H1 (cell line): ENCODE data around the gene CDH8.

ENCODE experiments used
- EZH2 ChIP-seq: fragments of 200-600 bp; sonication (generic); IDR thresholded peaks from 2 replicates; pipeline ENCODE4 v1.7.1; 2012; ENCODE audit warnings: low read depth, mild to moderate bottlenecking, moderate library complexity, low read length, inconsistent platforms; ENCODE audit not compliant: severe bottlenecking
- TAF1 ChIP-seq: IDR thresholded peaks from 2 replicates; pipeline ENCODE4 v1.6.1; 2011; ENCODE audit warnings: mild to moderate bottlenecking, low read depth, low read length
- ZNF274 ChIP-seq: IDR thresholded peaks from 2 replicates; pipeline ENCODE4 v1.7.0; 2012; ENCODE audit warnings: low read length, borderline replicate concordance; ENCODE audit errors: extremely low read depth

DNA sequence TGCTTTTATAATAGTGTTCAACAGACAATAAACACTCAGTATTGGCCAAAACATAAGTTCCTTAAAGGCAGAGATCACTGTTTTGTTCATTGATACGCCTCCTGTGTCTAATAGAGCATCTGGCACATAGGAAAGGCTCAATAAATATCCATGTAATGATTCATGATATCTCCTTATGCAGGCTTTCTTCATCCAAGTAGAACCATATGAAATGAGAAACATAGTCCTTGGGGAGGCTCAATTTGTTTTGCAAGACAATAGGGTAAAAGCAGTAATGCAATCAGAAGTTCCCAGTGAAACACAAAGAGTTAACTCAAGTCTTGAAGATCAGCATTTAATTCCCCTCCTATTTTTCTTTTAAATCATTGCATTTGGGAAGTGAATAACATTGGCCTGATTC lies 16.4 kb downstream of the CDH8 start:
- TF ChIP-seq EZH2 = no peak
- TF ChIP-seq TAF1 = no peak
- no peak for TF ChIP-seq ZNF274
